HEK293 (cell line): ENCODE measurements around the gene DST.

Experiments
- CTCF ChIA-PET: fragments of 350-600 bp; formaldehyde crosslinking; extraction: SDS; loops from one replicate; lab custom pipeline; 2021; ENCODE audit warnings: antibody characterized with exemption; lab: Yijun Ruan, JAX
- POLR2A ChIA-PET: fragments of 300-600 bp; formaldehyde crosslinking; extraction: SDS; loops from one replicate; lab custom pipeline; 2020; ENCODE audit warnings: antibody characterized with exemption, inconsistent platforms; lab: Yijun Ruan, JAX
- H3K27ac ChIP-seq: fragments of 200-500 bp; sonication (Bioruptor generic); 2 replicates; pipeline ENCODE4 v1.5.1; 2014; ENCODE audit warnings: low read depth, low read length, control low read depth, inconsistent platforms; ENCODE audit errors: extremely low read depth
- H3K36me3 ChIP-seq, 2 experiments: fragments of 200-500 bp in 1 of 2; sonication (Bioruptor generic) in 1 of 2; 1 replicate in 1 of 2; 2 replicates in 1 of 2; pipeline ENCODE4 v1.5.1; 2014 to 2017; ENCODE audit warnings: inconsistent platforms in 2 of 2, low read length in 2 of 2; ENCODE audit not compliant: control insufficient read depth in 2 of 2, insufficient read depth in 1 of 2
- H3K4me1 ChIP-seq: fragments of 200-500 bp; sonication (Bioruptor generic); 2 replicates; pipeline ENCODE4 v1.5.1; 2014; ENCODE audit warnings: mild to moderate bottlenecking, low read length, inconsistent platforms; ENCODE audit not compliant: control insufficient read depth, insufficient read depth
- H3K4me3 ChIP-seq: 2 replicates; pipeline ENCODE4 v1.5.1; 2011; ENCODE audit warnings: low read depth, mild to moderate bottlenecking, control low read depth, low read length, moderate library complexity
- H3K9me3 ChIP-seq: fragments of 200-500 bp; sonication (Bioruptor generic); 2 replicates; pipeline ENCODE4 v1.5.1; 2014; ENCODE audit warnings: low read depth, low read length, inconsistent platforms; ENCODE audit not compliant: control insufficient read depth, insufficient read depth
- BCL11B ChIP-seq: fragments of 450-650 bp; formaldehyde crosslinking; IDR thresholded peaks from 2 replicates; pipeline ENCODE4 v1.5.1; 2016; ENCODE audit warnings: low read depth, missing biosample characterization, missing genetic modification characterization
- KLF7 ChIP-seq: fragments of 450-650 bp; formaldehyde crosslinking; IDR thresholded peaks from 2 replicates; pipeline ENCODE4 v1.5.1; 2016; ENCODE audit warnings: missing biosample characterization, missing genetic modification characterization, borderline replicate concordance
- RBAK ChIP-seq: fragments of 450-650 bp; formaldehyde crosslinking; IDR thresholded peaks from 2 replicates; pipeline ENCODE4 v1.5.1; 2016; ENCODE audit warnings: missing biosample characterization, missing genetic modification characterization
- ZFHX2 ChIP-seq: fragments of 450-650 bp; formaldehyde crosslinking; conservative IDR thresholded peaks from 2 replicates; pipeline ENCODE4 v1.5.1; 2016; ENCODE audit warnings: missing biosample characterization, missing genetic modification characterization
- ZFP37 ChIP-seq: fragments of 450-650 bp; formaldehyde crosslinking; IDR thresholded peaks from 2 replicates; pipeline ENCODE4 v1.5.1; 2016; ENCODE audit warnings: missing biosample characterization, missing genetic modification characterization
- ZNF10 ChIP-seq: fragments of 450-650 bp; formaldehyde crosslinking; IDR thresholded peaks from 2 replicates; pipeline ENCODE4 v1.5.1; 2017; ENCODE audit warnings: missing biosample characterization, missing genetic modification characterization
- ZNF175 ChIP-seq: fragments of 450-650 bp; formaldehyde crosslinking; IDR thresholded peaks from 2 replicates; pipeline ENCODE4 v1.5.1; 2016; ENCODE audit warnings: missing biosample characterization, missing genetic modification characterization
- ZNF18 ChIP-seq: fragments of 450-650 bp; formaldehyde crosslinking; IDR thresholded peaks from 2 replicates; pipeline ENCODE4 v1.5.1; 2016; ENCODE audit warnings: missing biosample characterization, missing genetic modification characterization
- ZNF184 ChIP-seq: fragments of 450-650 bp; IDR thresholded peaks from 2 replicates; pipeline ENCODE4 v1.5.1; 2018; ENCODE audit warnings: missing biosample characterization, mild to moderate bottlenecking, missing genetic modification characterization
- ZNF202 ChIP-seq: fragments of 450-650 bp; formaldehyde crosslinking; IDR thresholded peaks from 2 replicates; pipeline ENCODE4 v1.5.1; 2016; ENCODE audit warnings: missing biosample characterization, missing genetic modification characterization, borderline replicate concordance
- ZNF211 ChIP-seq: fragments of 450-650 bp; formaldehyde crosslinking; IDR thresholded peaks from 2 replicates; pipeline ENCODE4 v1.5.1; 2016; ENCODE audit warnings: low read depth, missing biosample characterization, missing genetic modification characterization
- ZNF248 ChIP-seq: fragments of 450-650 bp; formaldehyde crosslinking; IDR thresholded peaks from 2 replicates; pipeline ENCODE4 v1.5.1; 2017; ENCODE audit warnings: missing biosample characterization, missing genetic modification characterization
- ZNF266 ChIP-seq: fragments of 450-650 bp; formaldehyde crosslinking; IDR thresholded peaks from 2 replicates; pipeline ENCODE4 v1.5.1; 2016; ENCODE audit warnings: missing biosample characterization, missing genetic modification characterization, low read depth
- ZNF274 ChIP-seq, 2 experiments: fragments of 200-500 bp in 1 of 2; fragments of 450-650 bp in 1 of 2; sonication (Bioruptor generic) in 1 of 2; formaldehyde crosslinking in 1 of 2; IDR thresholded peaks; 2 replicates each; pipeline versions ENCODE4 v1.5.1 to v1.6.1; 2014 to 2016; ENCODE audit warnings: borderline replicate concordance in 1 of 2, inconsistent platforms in 1 of 2, low read length in 1 of 2, missing biosample characterization in 1 of 2, missing genetic modification characterization in 1 of 2
- ZNF280C ChIP-seq: fragments of 450-650 bp; formaldehyde crosslinking; IDR thresholded peaks from 2 replicates; pipeline ENCODE4 v1.5.1; 2016; ENCODE audit warnings: missing biosample characterization, missing genetic modification characterization
- ZNF366 ChIP-seq: fragments of 450-650 bp; formaldehyde crosslinking; conservative IDR thresholded peaks from 2 replicates; pipeline ENCODE4 v1.5.1; 2016; ENCODE audit warnings: missing biosample characterization, missing genetic modification characterization
- ZNF416 ChIP-seq: fragments of 450-650 bp; formaldehyde crosslinking; IDR thresholded peaks from 2 replicates; pipeline ENCODE4 v1.5.1; 2016; ENCODE audit warnings: missing biosample characterization, missing genetic modification characterization
- ZNF488 ChIP-seq: fragments of 450-650 bp; formaldehyde crosslinking; IDR thresholded peaks from 2 replicates; pipeline ENCODE4 v1.5.1; 2016; ENCODE audit warnings: missing biosample characterization, missing genetic modification characterization
- ZNF510 ChIP-seq: fragments of 450-650 bp; formaldehyde crosslinking; IDR thresholded peaks from 2 replicates; pipeline ENCODE4 v1.5.1; 2018; ENCODE audit warnings: mild to moderate bottlenecking, missing genetic modification characterization, missing biosample characterization; ENCODE audit not compliant: insufficient replicate concordance
- ZNF514 ChIP-seq: fragments of 450-650 bp; formaldehyde crosslinking; IDR thresholded peaks from 2 replicates; pipeline ENCODE4 v1.5.1; 2016; ENCODE audit warnings: missing biosample characterization, missing genetic modification characterization
- ZNF530 ChIP-seq: fragments of 450-650 bp; formaldehyde crosslinking; IDR thresholded peaks from 2 replicates; pipeline ENCODE4 v1.5.1; 2016; ENCODE audit warnings: low read depth, missing biosample characterization, missing genetic modification characterization
- ZNF664 ChIP-seq: fragments of 450-650 bp; formaldehyde crosslinking; IDR thresholded peaks from 2 replicates; pipeline ENCODE4 v1.5.1; 2016; ENCODE audit warnings: missing biosample characterization, missing genetic modification characterization

The DST gene

GRCh38 chr6:56488281-56488680 is 154.4 kb downstream of the DST start:
- Histone ChIP-seq H3K4me3 (no peak overlapping the region), H3K36me3 (peaks cover 40 to 55% of the 10 kb centered on the region in 2 experiments), H3K4me1 (peaks cover 6% of the 10 kb centered on the region; the same call in 1 of the 2 replicates), H3K27ac (no peak overlapping the region), H3K9me3 (no peaks in the 10 kb centered on the region)
- TF ChIP-seq ZFHX2 (tag by site-specific recombination) (no peak), ZNF184 (tag by site-specific recombination) (no peak), ZFP37 (tag by site-specific recombination) (no peak), ZNF175 (tag by site-specific recombination) (no peak), RBAK (no peak), ZNF510 (tag by site-specific recombination) (no peak), ZNF248 (tag by site-specific recombination) (no peak), ZNF488 (tag by site-specific recombination) (no peak)
- ChIA-PET POLR2A (no interaction called here), CTCF (interaction anchor here (0.6 to 0.7 kb wide), 3 partner anchors 223 to 1679 kb away, joined by 3 to 6 read pairs (median 3); no protein-coding TSS in a partner anchor)

GRCh38 chr6:56486681-56487080 is 156.0 kb downstream of the DST start:
- Histone ChIP-seq H3K36me3 (peaks cover 42 to 46% of the 10 kb centered on the region in 2 experiments), H3K4me1 (peaks cover 2% of the 10 kb centered on the region; the same call in 1 of the 2 replicates), H3K27ac (no peak overlapping the region), H3K9me3 (no peaks in the 10 kb centered on the region), H3K4me3 (no peak overlapping the region)
- ChIA-PET POLR2A (no interaction called here), CTCF (no interaction called here)
- no peak for TF ChIP-seq ZNF18
- no peak for TF ChIP-seq ZNF416 (tag by site-specific recombination)
- TF ChIP-seq ZNF266 (tag by site-specific recombination), result no peak
- TF ChIP-seq ZNF280C (tag by site-specific recombination), result no peak
- no peak for TF ChIP-seq KLF7 (tag by site-specific recombination)
- TF ChIP-seq ZNF202 (tag by site-specific recombination), result no peak
- no peak for TF ChIP-seq ZNF211 (tag by site-specific recombination)
- TF ChIP-seq ZNF664 (tag by site-specific recombination), result no peak
- TF ChIP-seq ZNF530, result no peak
- TF ChIP-seq ZNF514 (tag by site-specific recombination), result no peak
- TF ChIP-seq ZNF274 (IDR thresholded peaks at IDR 0.05; ENCODE audit: low read length), result no peak
- no peak for TF ChIP-seq ZNF274 (tag by site-specific recombination; IDR thresholded peaks at IDR 0.05; ENCODE audit: borderline replicate concordance)
- no peak for TF ChIP-seq ZNF10
- no peak for TF ChIP-seq BCL11B (tag by site-specific recombination)
- TF ChIP-seq ZNF366 (tag by site-specific recombination), result no peak
